CD4-positive, alpha-beta memory T cell (primary cell): ENCODE data around the gene COL4A2. TPM values are rescaled to one million over a fixed set of nuclear protein-coding genes. Genes with fewer than 3 reads are reported as not detected.
"Not testable (repeated sequence)": the region's sequence is repeated elsewhere in the genome, so short reads cannot be mapped to it uniquely, and the experiment has no call there.

ENCODE experiments used
- CTCF ChIA-PET: fragments of 350-600 bp; sonication (Branson Sonifier 250); formaldehyde crosslinking; loops from one replicate; lab custom pipeline; 2021; ENCODE audit warnings: inconsistent platforms; ENCODE audit not compliant: partially characterized antibody; lab: Charles Lee
- POLR2A ChIA-PET: fragments of 350-600 bp; sonication (Branson Sonifier 250); formaldehyde crosslinking; loops from one replicate; lab custom pipeline; 2021; ENCODE audit not compliant: partially characterized antibody; lab: Charles Lee
- DNase-seq, 5 donors: peaks; one replicate each; pipeline versions ENCODE4 v3.0.0 to v3.0.0-alpha.2; 2020 to 2022; ENCODE audit warnings: mixed read lengths in 1 of 5
- H3K27ac ChIP-seq: one replicate; pipeline ENCODE4 v1.7.0; 2013; ENCODE audit warnings: low read depth, low read length
- H3K27me3 ChIP-seq: 2 replicates; pipeline ENCODE4 v1.7.0; 2013; ENCODE audit warnings: mild to moderate bottlenecking, low read length, moderate library complexity; ENCODE audit not compliant: insufficient read depth
- H3K36me3 ChIP-seq: 2 replicates; pipeline ENCODE4 v1.7.0; 2013; ENCODE audit warnings: mild to moderate bottlenecking, low read length, moderate library complexity; ENCODE audit not compliant: insufficient read depth
- H3K4me1 ChIP-seq: 2 replicates; pipeline ENCODE4 v1.7.0; 2013; ENCODE audit warnings: mild to moderate bottlenecking, low read length, moderate library complexity; ENCODE audit not compliant: insufficient read depth
- H3K4me3 ChIP-seq, 2 donors: one replicate each; pipeline ENCODE4 v1.7.0; 2013; ENCODE audit warnings: low read length in 2 of 2, mild to moderate bottlenecking in 1 of 2
- H3K9me3 ChIP-seq, 2 donors: one replicate each; pipeline ENCODE4 v1.7.0; 2013; ENCODE audit warnings: low read length in 2 of 2, control low read depth in 1 of 2; ENCODE audit not compliant: control insufficient read depth in 1 of 2
- H3K27ac Mint-ChIP-seq, 7 donors: one replicate each; pipeline ENCODE4 v1.8.0; 2020 to 2021; ENCODE audit warnings: mixed read lengths in 7 of 7, mild to moderate bottlenecking in 6 of 7, inconsistent platforms in 3 of 7, moderate library complexity in 3 of 7
- H3K27me3 Mint-ChIP-seq, 2 donors: one replicate each; pipeline ENCODE4 v1.8.0; 2020 to 2021; ENCODE audit warnings: mixed read lengths in 2 of 2
- H3K36me3 Mint-ChIP-seq, 2 donors: one replicate each; pipeline ENCODE4 v1.8.0; 2020 to 2021; ENCODE audit warnings: mixed read lengths in 2 of 2, inconsistent platforms in 1 of 2, mild to moderate bottlenecking in 1 of 2
- H3K4me1 Mint-ChIP-seq, 4 donors: one replicate each; pipeline ENCODE4 v1.8.0; 2020 to 2021; ENCODE audit warnings: mixed read lengths in 4 of 4, mild to moderate bottlenecking in 1 of 4
- H3K4me3 Mint-ChIP-seq, 8 donors: one replicate each; pipeline ENCODE4 v1.8.0; 2020 to 2021; ENCODE audit warnings: mixed read lengths in 8 of 8, mild to moderate bottlenecking in 7 of 8, moderate library complexity in 6 of 8, inconsistent platforms in 3 of 8
- H3K9me3 Mint-ChIP-seq, 8 donors: one replicate each; pipeline ENCODE4 v1.8.0; 2020 to 2021; ENCODE audit warnings: mixed read lengths in 8 of 8, mild to moderate bottlenecking in 5 of 8, inconsistent platforms in 3 of 8, moderate library complexity in 1 of 8
- intact Hi-C: fragments of 100-400 bp; cut with micrococcal nuclease; formaldehyde crosslinking; loops from one replicate; pipeline ENCODE4 v1.15.1; 2023
- polyA plus RNA-seq, 2 donors: library from polyadenylated mRNA; unstranded; fragments of 300-500 nt; fragmentation: Illumina TruSeq; gene quantifications; one replicate each; pipeline ENCODE4 v1.2.3, GENCODE V29; 2021
- total RNA-seq, 2 experiments: library from RNA; stranded (reverse); gene quantifications; one replicate each; pipeline ENCODE4 v1.2.3, GENCODE V29; 2021

The COL4A2 gene
- total and polyA plus RNA-seq, 4 experiments from 2014 or later = not detected

DNA sequence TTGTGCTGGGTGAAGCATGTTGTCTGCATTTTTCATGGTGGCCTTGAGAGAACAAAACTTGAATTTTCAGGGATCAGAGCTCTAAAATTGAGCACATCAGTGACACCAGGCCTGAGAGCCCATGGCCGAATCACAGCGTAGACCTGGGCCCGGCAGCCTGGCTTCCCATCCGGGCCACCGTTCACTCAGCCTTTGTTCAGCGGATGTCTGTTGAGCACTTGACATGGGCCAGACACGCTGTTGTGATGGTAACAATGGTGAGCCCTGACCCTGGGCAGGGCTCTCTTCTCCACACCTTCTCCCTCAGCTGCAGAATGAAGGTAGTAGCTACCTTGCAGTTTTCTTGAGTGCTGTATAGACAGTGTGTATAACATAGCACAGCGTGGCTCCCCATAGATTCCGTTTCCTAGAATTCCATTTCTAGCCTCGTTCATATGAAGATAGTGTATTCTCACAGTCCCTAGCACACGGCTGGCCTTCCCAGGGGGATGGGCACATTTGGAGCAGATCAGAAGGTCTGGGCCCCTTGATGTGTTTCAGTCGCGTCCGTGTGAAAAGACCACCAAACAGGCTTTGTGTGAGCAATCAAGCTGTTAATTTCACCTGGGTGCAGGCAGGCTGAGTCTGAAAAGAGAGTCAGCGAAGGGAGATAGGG is 179.1 kb downstream of the COL4A2 start:
- POLR2A ChIA-PET = no interaction called here
- H3K36me3 ChIP-seq = no peaks in the 10 kb centered on the region

DNA sequence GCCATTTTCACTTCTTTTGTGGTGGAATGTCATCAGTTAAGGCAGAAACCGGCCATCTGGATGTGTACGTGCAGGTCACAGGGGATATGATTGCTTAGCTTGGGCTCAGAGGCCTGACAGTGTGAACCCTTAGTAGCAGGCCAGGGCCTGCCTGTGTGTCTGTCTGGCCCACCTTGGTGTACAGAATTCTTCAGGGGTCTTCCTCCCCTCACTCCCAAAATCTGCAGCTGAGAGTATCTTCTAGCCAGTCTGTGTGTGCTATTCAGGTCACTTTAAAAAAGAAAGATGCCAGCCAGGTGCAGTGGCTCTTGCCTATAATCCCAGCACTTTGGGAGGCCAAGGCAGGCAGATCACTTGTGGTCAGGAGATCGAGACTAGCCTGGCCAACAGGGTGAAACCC is 179.8 kb downstream of the COL4A2 start:
- H3K27me3 Mint-ChIP-seq, CTCF ChIA-PET, H3K27ac ChIP-seq, H3K27ac Mint-ChIP-seq, DNase-seq, H3K4me3 ChIP-seq, intact Hi-C loops, H3K36me3 ChIP-seq, H3K27me3 ChIP-seq, H3K9me3 Mint-ChIP-seq, H3K4me3 Mint-ChIP-seq, H3K36me3 Mint-ChIP-seq, H3K4me1 ChIP-seq, H3K4me1 Mint-ChIP-seq, H3K9me3 ChIP-seq, POLR2A ChIA-PET: not testable (repeated sequence)

More for the DNA sequence above, 179.1 kb downstream of the COL4A2 start:
- intact Hi-C loops = no loop called here
- H3K36me3 Mint-ChIP-seq = no peaks in the 10 kb centered on the region
- no peak overlapping the region for H3K4me3 Mint-ChIP-seq
- Histone ChIP-seq H3K27me3 (no peaks in the 10 kb centered on the region), H3K9me3 (no peaks in the 10 kb centered on the region), H3K4me1 (no peaks in the 10 kb centered on the region), H3K4me3 (no peak overlapping the region), H3K27ac (no peak overlapping the region)
- no peaks in the 10 kb centered on the region for H3K9me3 Mint-ChIP-seq
- CTCF ChIA-PET = no interaction called here
- H3K27me3 Mint-ChIP-seq = no peaks in the 10 kb centered on the region
- H3K27ac Mint-ChIP-seq = no peak overlapping the region
- no peaks in the 10 kb centered on the region for H3K4me1 Mint-ChIP-seq
- no peak for DNase-seq

DNA sequence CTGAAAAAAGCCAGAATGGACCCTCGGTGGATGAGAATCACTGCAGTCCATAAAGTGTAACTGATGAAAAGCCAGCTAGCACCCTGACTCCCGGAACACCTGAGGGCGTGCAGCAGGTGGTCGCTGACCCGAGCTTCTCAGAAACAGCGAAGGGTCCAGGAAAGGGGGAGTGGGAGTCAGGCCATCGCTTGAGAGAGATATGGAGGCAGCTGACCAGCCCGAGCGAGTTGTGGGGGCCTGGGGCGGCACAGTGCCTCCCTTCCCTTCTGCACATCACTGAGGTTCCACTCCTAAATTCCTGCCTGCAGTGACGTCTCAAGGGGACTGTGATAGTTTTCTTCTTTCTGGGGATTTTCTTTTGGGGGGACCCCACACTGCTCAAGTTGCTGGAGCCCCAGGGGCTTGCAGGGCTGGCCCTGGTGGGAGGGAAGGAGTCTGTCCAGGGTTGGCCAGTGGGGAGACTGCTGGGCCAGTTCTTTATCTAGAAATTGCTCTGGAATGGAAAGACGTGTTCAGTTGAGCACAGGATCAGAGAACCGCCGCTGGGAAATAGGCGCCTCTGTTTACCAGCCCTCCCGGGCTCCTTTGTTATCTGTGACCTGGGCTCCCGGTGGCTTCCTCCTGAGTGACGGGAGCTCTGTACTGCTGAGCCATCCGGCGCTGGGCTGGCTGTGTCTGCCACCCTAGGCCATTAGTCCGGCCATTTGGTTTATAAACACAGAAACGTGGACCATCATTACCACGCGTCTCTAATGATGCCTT is 183.1 kb downstream of the COL4A2 start:
- H3K27me3 Mint-ChIP-seq = no peaks in the 10 kb centered on the region
- H3K36me3 ChIP-seq = no peaks in the 10 kb centered on the region
- H3K4me1 Mint-ChIP-seq = no peaks in the 10 kb centered on the region
- no peak overlapping the region for H3K4me3 ChIP-seq
- H3K36me3 Mint-ChIP-seq = no peaks in the 10 kb centered on the region
- H3K27ac ChIP-seq = no peak overlapping the region
- no peaks in the 10 kb centered on the region for H3K9me3 ChIP-seq
- DNase-seq = no peak
- H3K27me3 ChIP-seq = no peaks in the 10 kb centered on the region
- CTCF ChIA-PET = no interaction called here
- H3K9me3 Mint-ChIP-seq = no peaks in the 10 kb centered on the region
- intact Hi-C loops = no loop called here
- no peak overlapping the region for H3K27ac Mint-ChIP-seq
- no peaks in the 10 kb centered on the region for H3K4me1 ChIP-seq
- H3K4me3 Mint-ChIP-seq = no peak overlapping the region
- POLR2A ChIA-PET = no interaction called here

DNA sequence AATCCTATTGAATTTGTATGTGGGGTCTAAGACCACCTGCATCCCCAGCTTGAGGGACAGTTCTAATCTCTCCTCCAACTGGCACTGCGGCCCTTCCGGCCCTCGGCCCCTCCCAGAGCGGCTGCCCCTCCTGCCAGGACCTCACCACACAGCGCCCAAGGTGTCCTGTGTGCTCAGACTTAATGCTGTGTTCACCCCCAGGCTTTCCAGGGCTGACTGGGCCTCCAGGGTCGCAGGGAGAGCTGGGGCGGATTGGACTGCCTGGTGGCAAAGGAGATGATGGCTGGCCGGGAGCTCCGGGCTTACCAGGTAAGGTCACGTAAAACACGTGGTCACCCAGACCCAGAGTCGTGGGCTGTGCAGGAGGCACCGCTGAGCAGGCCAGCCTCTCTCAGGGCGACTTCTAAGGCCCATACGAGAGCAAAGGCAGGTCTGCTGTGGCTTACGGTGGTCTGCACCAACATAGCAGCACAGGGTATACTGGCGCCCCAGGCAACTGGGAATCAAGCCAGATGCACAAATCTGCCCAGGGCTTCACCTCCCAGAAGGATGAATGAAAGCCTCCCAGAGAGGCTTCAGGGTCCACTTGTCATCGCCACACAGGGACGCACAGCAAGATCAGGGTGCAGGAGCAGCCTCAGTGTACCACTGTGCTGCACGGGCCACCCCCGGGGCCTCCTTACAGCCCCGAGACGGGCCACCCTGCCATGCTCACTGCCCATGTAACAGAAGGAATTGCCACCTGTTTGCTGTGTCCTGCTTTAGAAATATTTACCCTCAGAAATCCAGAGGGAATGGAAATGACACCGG is 185.0 kb downstream of the COL4A2 start:
- no peaks in the 10 kb centered on the region for H3K4me1 ChIP-seq
- H3K9me3 ChIP-seq = no peaks in the 10 kb centered on the region
- no peak overlapping the region for H3K27ac ChIP-seq
- no peak for DNase-seq
- H3K27me3 ChIP-seq = no peaks in the 10 kb centered on the region
- no peaks in the 10 kb centered on the region for H3K36me3 ChIP-seq
- H3K27ac Mint-ChIP-seq = no peak overlapping the region
- no peak overlapping the region for H3K4me3 ChIP-seq
- H3K36me3 Mint-ChIP-seq = no peaks in the 10 kb centered on the region
- H3K4me1 Mint-ChIP-seq = no peaks in the 10 kb centered on the region
- POLR2A ChIA-PET = no interaction called here
- CTCF ChIA-PET = no interaction called here
- intact Hi-C loops = no loop called here
- no peaks in the 10 kb centered on the region for H3K27me3 Mint-ChIP-seq
- H3K9me3 Mint-ChIP-seq = no peaks in the 10 kb centered on the region
- H3K4me3 Mint-ChIP-seq = no peak overlapping the region

DNA sequence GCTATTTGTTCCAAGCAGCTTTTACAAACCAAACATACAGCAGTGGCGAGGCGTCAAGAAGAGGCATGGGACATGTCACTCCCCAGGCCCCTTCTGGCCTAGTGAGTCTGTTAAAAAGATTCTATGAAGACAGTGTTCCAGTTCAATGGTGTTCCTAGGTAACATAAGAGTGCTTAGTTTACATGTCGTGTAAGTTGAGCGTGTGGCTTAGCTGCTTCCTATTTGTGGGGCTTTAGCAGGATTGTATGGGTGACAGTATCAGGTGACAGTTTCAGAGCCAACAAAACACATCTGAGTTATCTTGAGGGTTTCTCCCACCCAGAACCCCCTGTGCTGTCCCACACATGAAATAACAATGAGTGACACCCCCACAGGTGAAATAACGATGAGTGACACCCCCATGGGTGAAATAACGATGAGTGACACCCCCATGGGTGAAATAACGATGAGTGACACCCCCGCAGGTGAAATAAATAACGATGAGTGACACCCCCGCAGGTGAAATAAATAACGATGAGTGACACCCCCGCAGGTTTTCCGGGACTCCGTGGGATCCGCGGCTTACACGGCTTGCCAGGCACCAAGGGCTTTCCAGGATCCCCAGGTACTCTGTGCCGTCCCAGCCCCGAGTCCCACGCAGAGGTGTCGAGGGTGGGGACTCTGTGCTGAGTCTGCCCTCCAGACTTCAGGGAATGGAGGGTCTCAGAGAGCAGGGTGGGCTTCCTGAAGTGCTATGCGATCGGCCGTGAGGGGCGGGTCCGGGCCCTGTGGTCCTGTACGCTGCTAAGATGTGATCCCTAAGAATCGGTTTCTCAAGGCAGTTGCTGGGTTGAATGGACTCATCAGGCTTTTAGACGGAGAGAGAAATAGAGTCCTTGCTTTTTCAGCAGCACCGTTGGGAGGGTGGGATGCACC is 185.9 kb downstream of the COL4A2 start:
- H3K9me3 Mint-ChIP-seq = no peaks in the 10 kb centered on the region
- Histone ChIP-seq H3K27me3 (no peaks in the 10 kb centered on the region), H3K9me3 (no peaks in the 10 kb centered on the region), H3K36me3 (no peaks in the 10 kb centered on the region), H3K27ac (no peak overlapping the region), H3K4me1 (no peaks in the 10 kb centered on the region), H3K4me3 (no peak overlapping the region)
- DNase-seq = no peak
- no peaks in the 10 kb centered on the region for H3K27me3 Mint-ChIP-seq
- H3K36me3 Mint-ChIP-seq = no peaks in the 10 kb centered on the region
- intact Hi-C loops = no loop called here
- no peaks in the 10 kb centered on the region for H3K4me1 Mint-ChIP-seq
- H3K27ac Mint-ChIP-seq = no peak overlapping the region
- ChIA-PET CTCF (no interaction called here), POLR2A (no interaction called here)
- no peak overlapping the region for H3K4me3 Mint-ChIP-seq

DNA sequence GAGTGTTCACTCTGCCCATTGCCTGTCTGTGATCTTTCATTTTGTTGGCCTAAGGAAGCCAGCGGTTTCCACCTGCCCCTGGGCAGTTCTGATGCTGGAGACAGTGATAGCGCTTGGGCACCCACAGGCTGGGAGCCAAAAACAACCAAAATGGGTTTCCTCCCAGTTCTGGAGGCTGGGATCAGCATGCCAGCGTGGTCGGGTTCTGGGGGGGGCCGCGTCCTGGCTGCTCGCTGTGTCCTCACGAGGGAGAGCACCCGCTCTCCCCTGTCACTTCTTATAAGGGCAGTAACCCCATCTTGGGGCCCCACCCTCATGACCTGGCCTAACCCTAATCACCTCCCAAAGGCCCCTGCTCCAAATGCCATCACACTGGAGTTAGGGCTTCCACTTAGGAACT is 186.5 kb downstream of the COL4A2 start:
- H3K27me3 ChIP-seq = no peaks in the 10 kb centered on the region
- ChIA-PET CTCF (no interaction called here), POLR2A (no interaction called here)
- Mint-ChIP-seq H3K27ac (no peak overlapping the region), H3K36me3 (no peaks in the 10 kb centered on the region), H3K4me1 (no peaks in the 10 kb centered on the region), H3K27me3 (no peaks in the 10 kb centered on the region), H3K4me3 (no peak overlapping the region), H3K9me3 (no peaks in the 10 kb centered on the region)
- H3K27ac ChIP-seq = no peak overlapping the region
- no peaks in the 10 kb centered on the region for H3K4me1 ChIP-seq
- H3K4me3 ChIP-seq = no peak overlapping the region
- DNase-seq = no peak
- intact Hi-C loops = no loop called here
- H3K36me3 ChIP-seq = no peaks in the 10 kb centered on the region
- H3K9me3 ChIP-seq = no peaks in the 10 kb centered on the region

DNA sequence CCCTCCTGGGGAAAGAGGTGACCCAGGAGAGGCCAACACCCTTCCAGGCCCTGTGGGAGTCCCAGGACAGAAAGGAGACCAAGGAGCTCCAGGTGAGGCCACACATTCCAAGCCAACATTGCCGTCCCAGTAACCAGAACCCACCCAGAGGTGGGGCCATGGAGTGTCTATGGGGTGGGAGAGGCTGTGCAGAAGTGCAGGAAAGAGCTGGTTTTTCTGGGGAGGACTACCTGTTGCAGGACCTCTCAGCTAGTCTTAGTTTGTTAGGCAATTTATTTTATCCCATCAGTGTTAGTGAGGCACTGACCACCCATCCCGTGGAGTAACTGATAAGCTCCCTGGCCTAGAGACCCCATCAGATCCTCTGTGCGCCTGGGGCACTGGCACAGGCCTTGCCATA is 188.3 kb downstream of the COL4A2 start:
- Mint-ChIP-seq H3K9me3 (no peaks in the 10 kb centered on the region), H3K27ac (no peak overlapping the region), H3K4me3 (no peak overlapping the region), H3K27me3 (no peaks in the 10 kb centered on the region), H3K4me1 (no peaks in the 10 kb centered on the region), H3K36me3 (no peaks in the 10 kb centered on the region)
- DNase-seq = no peak
- Histone ChIP-seq H3K27me3 (no peaks in the 10 kb centered on the region), H3K27ac (no peak overlapping the region), H3K4me3 (no peak overlapping the region), H3K4me1 (no peaks in the 10 kb centered on the region), H3K9me3 (no peaks in the 10 kb centered on the region), H3K36me3 (no peaks in the 10 kb centered on the region)
- ChIA-PET POLR2A (no interaction called here), CTCF (no interaction called here)
- intact Hi-C loops = no loop called here
